Measurements from ENCODE around the gene SPPL3.

Gene SPPL3

GRCh38 chr12:120791669-120792176 is 112.4 kb downstream of the SPPL3 start:
- no peak for TF ChIP-seq CTCF (IDR thresholded peaks at IDR 0.05; ENCODE audit: extremely low read depth, missing control alignments)

GRCh38 chr12:120790114-120790513 is 114.0 kb downstream of the SPPL3 start:
- TF ChIP-seq CTCF (IDR thresholded peaks at IDR 0.05; ENCODE audit: extremely low read depth, missing control alignments), result no peak
- no peak for DNase-seq (ENCODE audit: low spot score)

More at GRCh38 chr12:120791669-120792176, 112.4 kb downstream of the SPPL3 start:
- no peak for DNase-seq (ENCODE audit: low spot score)

DNA sequence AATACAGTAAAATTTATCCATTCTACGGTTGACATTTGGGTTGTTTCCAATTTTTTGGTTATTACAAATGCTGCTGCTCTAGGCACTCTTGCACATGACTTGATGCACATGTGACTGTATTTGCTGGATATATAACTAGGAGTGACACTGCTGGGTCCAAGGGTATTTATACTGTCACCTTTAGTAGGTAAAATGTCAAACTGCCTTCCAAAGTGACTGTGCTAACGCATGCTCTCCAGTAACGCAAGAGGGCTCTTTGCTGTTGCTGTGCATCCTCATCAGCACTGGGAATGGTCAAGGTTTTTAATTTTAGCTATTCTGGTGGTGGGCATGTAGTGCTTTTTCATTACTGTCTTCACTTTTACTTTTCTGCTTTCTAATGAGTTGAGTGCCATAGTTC is 116.3 kb downstream of the SPPL3 start:
- no peak for DNase-seq (ENCODE audit: low spot score)
- no peak for TF ChIP-seq CTCF (IDR thresholded peaks at IDR 0.05; ENCODE audit: extremely low read depth, missing control alignments)

DNA sequence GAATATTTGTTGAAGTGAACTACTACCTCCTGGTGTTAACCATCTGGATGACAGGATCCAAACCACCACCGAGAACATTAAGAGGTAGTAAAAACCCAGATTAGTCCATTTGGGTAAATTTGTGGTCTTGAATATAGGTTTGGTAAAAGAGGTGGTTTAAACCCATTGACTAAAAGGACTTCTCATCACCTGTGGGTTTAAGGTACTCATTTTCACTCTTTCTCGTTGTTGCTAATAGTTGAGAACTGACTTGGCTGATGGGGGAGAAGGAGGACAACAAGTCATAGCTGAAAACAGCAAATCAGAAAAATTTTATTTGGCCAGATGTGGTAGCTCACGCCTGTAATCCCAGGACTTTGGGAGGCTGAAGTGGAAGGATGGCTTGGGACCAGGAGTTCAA is 119.4 kb downstream of the SPPL3 start:
- DNase-seq (ENCODE audit: low spot score), result no peak
- no peak for TF ChIP-seq CTCF (IDR thresholded peaks at IDR 0.05; ENCODE audit: extremely low read depth, missing control alignments)

DNA sequence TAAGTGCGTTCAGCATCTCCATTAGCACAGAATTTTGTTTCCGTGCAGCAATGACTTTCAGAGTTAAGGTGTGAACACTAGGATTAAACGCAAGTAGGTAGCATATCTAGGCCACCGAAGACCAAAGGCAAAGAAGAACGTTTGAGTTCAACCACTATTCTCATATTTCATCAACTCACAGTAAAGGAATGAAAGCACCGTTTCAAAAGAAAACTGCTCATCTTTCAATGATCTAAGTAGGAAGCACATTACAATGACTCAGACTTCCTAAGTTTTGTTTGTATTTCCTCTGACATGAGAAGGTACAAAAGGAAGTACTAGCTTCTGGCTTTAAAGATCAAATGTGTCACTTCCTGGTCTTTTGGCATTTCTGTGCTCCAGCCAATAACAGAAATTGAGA is 121.0 kb downstream of the SPPL3 start:
- TF ChIP-seq CTCF (IDR thresholded peaks at IDR 0.05; ENCODE audit: extremely low read depth, missing control alignments), result no peak
- DNase-seq (ENCODE audit: low spot score), result no peak

DNA sequence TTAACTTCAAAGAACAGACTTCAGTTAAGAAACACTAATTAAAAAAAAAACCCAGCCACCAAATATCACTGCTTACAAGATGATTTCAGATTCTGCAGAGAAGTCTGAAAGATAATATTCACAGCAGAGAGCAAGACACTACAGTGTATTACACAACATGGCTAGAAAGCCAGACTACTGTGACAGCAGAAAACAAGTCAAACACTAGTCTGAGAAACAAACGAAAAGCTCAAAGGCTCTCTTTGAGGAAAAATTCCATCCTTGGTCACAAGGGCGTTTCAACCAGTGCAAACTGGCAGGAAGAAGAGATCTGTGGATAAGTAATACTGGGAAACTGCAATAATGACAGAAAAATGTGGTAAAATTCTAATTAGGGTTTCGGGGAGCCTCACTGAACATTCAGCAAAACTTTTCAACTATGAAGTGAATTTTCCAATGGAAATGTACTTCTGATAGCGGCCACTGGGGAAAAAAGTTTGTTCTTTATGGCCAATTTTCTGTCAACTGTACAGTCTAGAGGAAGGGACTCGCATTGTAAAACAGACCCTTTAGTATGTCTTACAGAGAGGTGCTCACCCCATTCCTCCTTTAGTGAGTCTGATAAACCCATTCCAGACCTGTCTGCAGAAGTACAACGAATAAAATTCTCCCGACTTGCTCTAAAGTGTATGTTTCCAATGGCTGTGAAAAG is 128.2 kb downstream of the SPPL3 start:
- no peak for DNase-seq (ENCODE audit: low spot score)
- TF ChIP-seq CTCF (IDR thresholded peaks at IDR 0.05; ENCODE audit: extremely low read depth, missing control alignments), result no peak

DNA sequence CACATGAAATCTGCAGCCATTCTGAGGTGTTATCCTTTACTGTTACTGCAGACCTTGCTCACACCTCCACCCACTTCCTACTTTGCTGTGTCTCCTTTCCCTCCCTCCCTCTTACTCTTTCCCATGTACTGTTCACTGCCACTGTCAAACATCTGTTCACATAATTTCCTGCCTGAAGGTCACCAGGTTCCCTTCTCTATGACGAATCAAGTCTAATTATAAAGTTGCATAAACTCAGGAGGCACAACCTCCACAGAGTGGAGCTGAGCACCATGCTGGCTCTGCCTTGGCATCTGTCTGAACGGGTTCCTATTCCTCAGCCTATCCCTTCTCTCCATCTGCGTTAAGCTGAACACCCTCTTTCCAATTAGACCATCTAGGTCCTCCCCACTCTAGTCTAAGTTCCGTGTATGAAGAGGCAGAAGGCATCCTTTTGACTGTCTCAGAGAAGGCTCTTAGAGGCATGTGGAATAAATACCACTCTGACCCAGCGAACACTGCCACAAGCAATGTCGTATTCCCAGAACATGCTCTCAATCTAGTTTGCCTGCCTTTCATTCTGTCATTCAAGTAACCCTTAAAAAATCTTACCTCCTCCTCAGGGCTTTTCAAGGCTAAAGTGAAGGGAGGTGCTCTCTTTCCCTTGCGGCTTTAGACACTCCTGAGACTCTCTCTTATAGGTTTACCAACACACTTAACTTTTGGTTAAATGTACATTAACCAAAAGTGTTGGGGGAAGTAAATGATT is 129.8 kb downstream of the SPPL3 start:
- DNase-seq (ENCODE audit: low spot score), result no peak
- no peak for TF ChIP-seq CTCF (IDR thresholded peaks at IDR 0.05; ENCODE audit: extremely low read depth, missing control alignments)
